GM18502 (cell line): ENCODE data around the gene GALNT12.

Experiments used
- ATAC-seq: cut with Tn5 transposase; IDR thresholded peaks from one replicate; pipeline ENCODE4 v1.9.1; 2021; ENCODE audit warnings: mild to moderate bottlenecking; ENCODE audit not compliant: unreplicated experiment, poor library complexity

The GALNT12 gene

GRCh38 chr9:98830554-98830953, 23.1 kb downstream of the GALNT12 start:
- ATAC-seq = no peak

- no peak for ATAC-seq
Measured at GRCh38 chr9:98831696-98832095, 24.2 kb downstream of the GALNT12 start.

- ATAC-seq = no peak
Measured at GRCh38 chr9:98832768-98833089, 25.3 kb downstream of the GALNT12 start.

GRCh38 chr9:98833090-98833956, 25.9 kb downstream of the GALNT12 start:
- ATAC-seq = no peak

- ATAC-seq = no peak
Measured at GRCh38 chr9:98834386-98834785, 26.9 kb downstream of the GALNT12 start.

- ATAC-seq = no peak
Measured at GRCh38 chr9:98836206-98836605, 28.7 kb downstream of the GALNT12 start.

GRCh38 chr9:98837516-98837915, 30.0 kb downstream of the GALNT12 start:
- ATAC-seq = no peak

GRCh38 chr9:98838155-98838867, 30.8 kb downstream of the GALNT12 start:
- no peak for ATAC-seq

GRCh38 chr9:98838868-98839565, 31.5 kb downstream of the GALNT12 start:
- no peak for ATAC-seq

- ATAC-seq = no peak
Measured at GRCh38 chr9:98839724-98840123, 32.3 kb downstream of the GALNT12 start.

- ATAC-seq = no peak
Measured at GRCh38 chr9:98842510-98842909, 35.0 kb downstream of the GALNT12 start.

- no peak for ATAC-seq
Measured at GRCh38 chr9:98846081-98846480, 38.6 kb downstream of the GALNT12 start.

- no peak for ATAC-seq
Measured at GRCh38 chr9:98846879-98847278, 39.4 kb downstream of the GALNT12 start.

- ATAC-seq = peak; percentile 91
Measured at GRCh38 chr9:98848450-98849149, 41.1 kb downstream of the GALNT12 start.

GRCh38 chr9:98849563-98849962, 42.1 kb downstream of the GALNT12 start:
- no peak for ATAC-seq

GRCh38 chr9:98850851-98851729, 43.6 kb downstream of the GALNT12 start:
- ATAC-seq = no peak

GRCh38 chr9:98851730-98852459, 44.4 kb downstream of the GALNT12 start:
- no peak for ATAC-seq

GRCh38 chr9:98852460-98852734, 44.9 kb downstream of the GALNT12 start:
- ATAC-seq = no peak

GRCh38 chr9:98852961-98853360, 45.5 kb downstream of the GALNT12 start:
- no peak for ATAC-seq
